ENCODE data around the gene UTRN. TPM values are rescaled to one million over a fixed set of nuclear protein-coding genes. Genes with fewer than 3 reads are reported as not detected.

The UTRN gene
- total and polyA plus RNA-seq, 10 of the 15 experiments (the other 5 are each of a cell fraction or from before 2014, with no cell fraction given), result 1.6 to 52.6 (median 25.5) TPM

Other genes with a start within 250 kb of the UTRN start
- gene SF3B5, start 189.8 kb upstream of the UTRN start, total RNA-seq (2014; rRNA removed), result 275 and 288 TPM in 2 replicates
- gene SF3B5, start 189.8 kb upstream of the UTRN start, total RNA-seq (2014; rRNA removed; fragmentation: Illumina TruSeq; extraction: Trizol), result 208 and 220 TPM in 2 replicates
- 259 and 261 TPM in 2 replicates for gene SF3B5, start 189.8 kb upstream of the UTRN start, total RNA-seq (2021)
- 131 and 269 TPM in 2 replicates for gene SF3B5, start 189.8 kb upstream of the UTRN start, polyA plus RNA-seq (2011; rRNA removed)
- gene SF3B5, start 189.8 kb upstream of the UTRN start, polyA plus RNA-seq (2014; fragmentation: Illumina TruSeq; extraction: Trizol), result 107 and 336 TPM in 2 replicates
- 100 to 1,000 TPM; 700 to 864 TPM for gene SF3B5, start 189.8 kb upstream of the UTRN start, polyA plus RNA-seq (2014; fragmentation: Nextera tagmentation; extraction: Ambion mirVana)
- gene SF3B5, start 189.8 kb upstream of the UTRN start, polyA plus RNA-seq (2014; rRNA removed), result 346 and 373 TPM in 2 replicates
- 100 to 1,000 TPM; 423 to 467 TPM for gene SF3B5, start 189.8 kb upstream of the UTRN start, polyA plus RNA-seq (2016; fragmentation: Nextera tagmentation; extraction: Ambion mirVana)
- 21.3 and 22.0 TPM in 2 replicates for gene STX11, start 134.8 kb upstream of the UTRN start, total RNA-seq (2014; rRNA removed)
- 9.2 and 10.1 TPM in 2 replicates for gene STX11, start 134.8 kb upstream of the UTRN start, total RNA-seq (2014; rRNA removed; fragmentation: Illumina TruSeq; extraction: Trizol)
- gene STX11, start 134.8 kb upstream of the UTRN start, total RNA-seq (2021), result 20.9 and 23.2 TPM in 2 replicates
- 34.2 and 35.3 TPM in 2 replicates for gene STX11, start 134.8 kb upstream of the UTRN start, polyA plus RNA-seq (2011; rRNA removed)
- gene STX11, start 134.8 kb upstream of the UTRN start, polyA plus RNA-seq (2014; fragmentation: Illumina TruSeq; extraction: Trizol), result 9.9 and 11.0 TPM in 2 replicates
- gene STX11, start 134.8 kb upstream of the UTRN start, polyA plus RNA-seq (2014; fragmentation: Nextera tagmentation; extraction: Ambion mirVana), result 1 to 10 TPM in 1 of 2 experiments, under 1 TPM in 1; 0.66 to 2.3 TPM
- gene STX11, start 134.8 kb upstream of the UTRN start, polyA plus RNA-seq (2014; rRNA removed), result 17.8 and 18.2 TPM in 2 replicates
- gene STX11, start 134.8 kb upstream of the UTRN start, polyA plus RNA-seq (2016; fragmentation: Nextera tagmentation; extraction: Ambion mirVana), result 10 to 100 TPM; 37.7 to 38.1 TPM

Data from GM12878 (cell line).